K562 (cell line): Measurements from ENCODE around the gene ZGLP1. TPM values are rescaled to one million over a fixed set of nuclear protein-coding genes. Genes with fewer than 3 reads are reported as not detected.

ENCODE experiments used
- ATAC-seq: fragments of 200-7000 bp; cut with Tn5 transposase; 3 replicates; pipeline ENCODE4 v1.9.1; 2020; ENCODE audit warnings: moderate library complexity
- BruUV-seq: library from RNA; stranded (reverse); fragments of 400-500 nt; replicated peaks from 2 replicates; lab custom pipeline; 2021; lab: Mats Ljungman, UMichigan
- CTCF ChIA-PET: fragments of 300-600 bp; formaldehyde crosslinking; extraction: SDS; loops from one replicate; lab custom pipeline; 2021; ENCODE audit warnings: low intra/inter-chr PET ratio; lab: Yijun Ruan, JAX
- POLR2A ChIA-PET: fragments of 300-600, 350-650 bp; sonication (Branson Sonifier 250); formaldehyde crosslinking; extraction: SDS; loops from one replicate; lab custom pipeline; 2021; ENCODE audit warnings: antibody characterized with exemption, inconsistent platforms; lab: Yijun Ruan, JAX
- DNase-seq, 4 experiments: peaks; one replicate each; pipeline versions ENCODE4 v3.0.0 to v3.0.0-alpha.2; 2011 to 2018; ENCODE audit warnings: low spot score in 3 of 4, mixed read lengths in 3 of 4; ENCODE audit errors: extremely low read depth in 1 of 4
- FAIRE-seq: peaks from 2 replicates; lab custom pipeline; 2011; peaks lifted over from hg19 to GRCh38; lab: Jason Lieb, UNC
- H2AFZ ChIP-seq: 2 replicates; pipeline ENCODE4 v1.6.0; 2011; ENCODE audit warnings: low read depth, low read length, control low read depth, inconsistent platforms
- H3K27ac ChIP-seq: fragments of 200-600 bp; 3 replicates; pipeline ENCODE4 v1.8.0; 2011; ENCODE audit warnings: low read depth, mild to moderate bottlenecking, control low read depth, inconsistent platforms, low read length, moderate library complexity, mixed read lengths; ENCODE audit errors: extremely low read depth
- H3K27me3 ChIP-seq, 2 experiments: fragments of 300-600 bp in 1 of 2; 2 replicates in 1 of 2; 3 replicates in 1 of 2; pipeline versions ENCODE4 v1.6.0 to v1.8.0; 2011; ENCODE audit warnings: inconsistent platforms in 2 of 2, low read length in 2 of 2, mild to moderate bottlenecking in 1 of 2, mixed read lengths in 1 of 2, moderate library complexity in 1 of 2; ENCODE audit not compliant: control insufficient read depth in 2 of 2, insufficient read depth in 2 of 2
- H3K36me3 ChIP-seq: fragments of 300-600 bp; 3 replicates; pipeline ENCODE4 v1.8.0; 2011; ENCODE audit warnings: mild to moderate bottlenecking, low read length, inconsistent platforms; ENCODE audit not compliant: control insufficient read depth, insufficient read depth
- H3K4me1 ChIP-seq, 2 experiments: fragments of 200-600 bp in 1 of 2; replicated peaks in 1 of 2; 2 replicates in 1 of 2; 3 replicates in 1 of 2; pipeline versions ENCODE4 v1.5.1 to v1.8.0; 2011; ENCODE audit warnings: inconsistent platforms in 2 of 2, low read length in 2 of 2, mild to moderate bottlenecking in 1 of 2, mixed read lengths in 1 of 2, moderate library complexity in 1 of 2; ENCODE audit not compliant: control insufficient read depth in 2 of 2, insufficient read depth in 2 of 2
- H3K4me2 ChIP-seq: 2 replicates; pipeline ENCODE4 v1.6.1; 2011; ENCODE audit warnings: low read length, control low read depth, inconsistent platforms, mixed read lengths; ENCODE audit not compliant: insufficient read depth
- H3K4me3 ChIP-seq: fragments of 200-600 bp; sonication (generic), shearing (Covaris generic); 2 replicates; pipeline ENCODE4 v1.5.1; 2016; ENCODE audit warnings: control low read depth, inconsistent platforms
- H3K79me2 ChIP-seq: fragments of 200-600 bp; 3 replicates; pipeline ENCODE4 v1.8.0; 2011; ENCODE audit warnings: low read length, inconsistent platforms; ENCODE audit not compliant: control insufficient read depth, insufficient read depth
- H3K9ac ChIP-seq, 2 experiments: 2 replicates each; pipeline versions ENCODE4 v1.6.0 to v1.6.1; 2011; ENCODE audit warnings: low read depth in 2 of 2, low read length in 2 of 2, control low read depth in 1 of 2, inconsistent platforms in 1 of 2, mild to moderate bottlenecking in 1 of 2, mixed read lengths in 1 of 2; ENCODE audit not compliant: insufficient read depth in 1 of 2
- H3K9me1 ChIP-seq: one replicate; pipeline ENCODE4 v1.6.0; 2011; ENCODE audit warnings: inconsistent platforms, mild to moderate bottlenecking, low read length, moderate library complexity; ENCODE audit not compliant: control insufficient read depth, insufficient read depth
- H3K9me3 ChIP-seq: replicated peaks from 2 replicates; pipeline ENCODE4 v1.5.1; 2011; ENCODE audit warnings: low read depth, low read length, inconsistent platforms; ENCODE audit not compliant: control insufficient read depth, insufficient read depth
- H4K20me1 ChIP-seq: replicated peaks from 2 replicates; pipeline ENCODE4 v1.6.1; 2011; ENCODE audit warnings: low read length, inconsistent platforms, mixed read lengths; ENCODE audit not compliant: control insufficient read depth, insufficient read depth
- DDX20 ChIP-seq: fragments of 450-650 bp; IDR thresholded peaks from 2 replicates; pipeline ENCODE4 v1.6.1; 2016; ENCODE audit warnings: missing genetic modification characterization, low read depth, mild to moderate bottlenecking, missing compliant biosample characterization, moderate library complexity
- GTF2A2 ChIP-seq: IDR thresholded peaks from 2 replicates; pipeline ENCODE4 v1.6.1; 2016; ENCODE audit warnings: mild to moderate bottlenecking, missing genetic modification characterization, missing compliant biosample characterization
- HNRNPLL ChIP-seq: fragments of 200-400 bp; formaldehyde crosslinking; IDR thresholded peaks from 2 replicates; pipeline ENCODE4 v1.6.1; 2017; ENCODE audit warnings: low read length, low read depth, mild to moderate bottlenecking; ENCODE audit not compliant: poor library complexity, severe bottlenecking
- KDM5B ChIP-seq: fragments of 200-600 bp; sonication (generic); IDR thresholded peaks from 2 replicates; pipeline ENCODE4 v1.6.1; 2012; ENCODE audit warnings: low read depth, mild to moderate bottlenecking, moderate library complexity, low read length, control low read depth, inconsistent platforms; ENCODE audit not compliant: insufficient replicate concordance
- NFE2L1 ChIP-seq: fragments of 450-650 bp; IDR thresholded peaks from 2 replicates; pipeline ENCODE4 v1.6.1; 2016; ENCODE audit warnings: missing genetic modification characterization, low read depth, mild to moderate bottlenecking, missing compliant biosample characterization, moderate library complexity, borderline replicate concordance
- PCBP2 ChIP-seq: fragments of 200-400 bp; formaldehyde crosslinking; IDR thresholded peaks from 2 replicates; pipeline ENCODE4 v1.6.1; 2018; ENCODE audit warnings: low read length, low read depth, mild to moderate bottlenecking, moderate library complexity; ENCODE audit not compliant: poor library complexity, severe bottlenecking
- PHB ChIP-seq: fragments of 250-450 bp; sonication (Bioruptor Pico); IDR thresholded peaks from 2 replicates; pipeline ENCODE4 v1.5.0; 2021
- PYGO2 ChIP-seq: fragments of 450-650 bp; IDR thresholded peaks from 2 replicates; pipeline ENCODE4 v1.6.1; 2016; ENCODE audit warnings: mild to moderate bottlenecking, missing genetic modification characterization, moderate library complexity, missing compliant biosample characterization
- TAF15 ChIP-seq: fragments of 200-400 bp; formaldehyde crosslinking; IDR thresholded peaks from 2 replicates; pipeline ENCODE4 v1.6.1; 2017; ENCODE audit warnings: mild to moderate bottlenecking, low read depth, low read length, moderate library complexity
- TARDBP ChIP-seq: fragments of 450-650 bp; IDR thresholded peaks from 2 replicates; pipeline ENCODE4 v1.6.1; 2016
- TOE1 ChIP-seq, 2 experiments: fragments of 450-650 bp in 1 of 2; sonication (generic) in 1 of 2; formaldehyde crosslinking in 1 of 2; IDR thresholded peaks; 2 replicates each; pipeline versions ENCODE4 v1.7.1 to v1.8.0; 2016 to 2022; ENCODE audit warnings: borderline replicate concordance in 2 of 2, mild to moderate bottlenecking in 2 of 2, antibody characterized with exemption in 1 of 2, inconsistent platforms in 1 of 2, low read depth in 1 of 2, missing genetic modification reagents in 1 of 2, moderate library complexity in 1 of 2
- WGBS: fragments of 100-300 bp; shearing (Covaris generic); methylation state at CpG from one replicate; pipeline ENCODE4 v1.1.6; 2016; ENCODE audit warnings: low coverage, mixed read lengths; ENCODE audit not compliant: insufficient coverage; ENCODE audit errors: missing lambda C conversion rate; 5-methylcytosine and 5-hydroxymethylcytosine counted together
- in situ Hi-C: fragments of 300-500 bp; cut with MboI; formaldehyde crosslinking; loops from 4 replicates; pipeline ENCODE4 v1.15.0; 2018; ENCODE audit warnings: inconsistent platforms, mixed read lengths
- intact Hi-C: fragments of 100-400 bp; cut with micrococcal nuclease; formaldehyde crosslinking; loops from 2 replicates; pipeline ENCODE4 v1.14.2; 2022
- polyA plus RNA-seq, 8 experiments: library from polyadenylated mRNA; depleted of rRNA in 4 of 8; stranded (reverse) in 5 of 8; unstranded in 3 of 8; fragments of >200 nt; fragmentation: Nextera tagmentation in 2 of 8; fragmentation: Illumina TruSeq in 1 of 8; extraction: Ambion mirVana in 2 of 8; extraction: Trizol in 1 of 8; gene quantifications; 2 replicates each; pipeline versions ENCODE4 v1.2.1 to v1.2.3, GENCODE V29; 2011 to 2014; ENCODE audit warnings: inconsistent platforms in 1 of 8, missing spikeins in 1 of 8
- total RNA-seq, 7 experiments: library from RNA; depleted of rRNA in 6 of 7; stranded (reverse); fragments of >200 nt in 6 of 7; fragmentation: Illumina TruSeq in 2 of 7; extraction: Trizol in 2 of 7; gene quantifications; 2 replicates each; pipeline versions ENCODE4 v1.2.1 to v1.2.3, GENCODE V29; 2011 to 2021; ENCODE audit warnings: low replicate concordance in 1 of 7
- TF ChIP-seq, protein P1 (sequence below): sonication (generic); formaldehyde crosslinking; IDR thresholded peaks from 2 replicates; pipeline ENCODE4 v1.8.1; 2023; ENCODE audit warnings: mild to moderate bottlenecking, missing genetic modification reagents
- TF ChIP-seq, protein P2 (sequence below), 2 experiments: fragments of 150-350 bp in 1 of 2; IDR thresholded peaks; 2 replicates each; pipeline ENCODE4 v1.6.1; 2012 to 2016; ENCODE audit warnings: low read depth in 2 of 2, low read length in 2 of 2, mild to moderate bottlenecking in 1 of 2, moderate library complexity in 1 of 2
- TF ChIP-seq, protein P3 (sequence below): sonication (generic); formaldehyde crosslinking; IDR thresholded peaks from 2 replicates; pipeline ENCODE4 v1.9.0; 2022; ENCODE audit warnings: mild to moderate bottlenecking, missing genetic modification reagents

Gene ZGLP1
- total and polyA plus RNA-seq, 9 of the 15 experiments (the other 6 are each of a cell fraction or from before 2014, with no cell fraction given): 0.24 to 4.5 (median 2.2) TPM

DNA sequence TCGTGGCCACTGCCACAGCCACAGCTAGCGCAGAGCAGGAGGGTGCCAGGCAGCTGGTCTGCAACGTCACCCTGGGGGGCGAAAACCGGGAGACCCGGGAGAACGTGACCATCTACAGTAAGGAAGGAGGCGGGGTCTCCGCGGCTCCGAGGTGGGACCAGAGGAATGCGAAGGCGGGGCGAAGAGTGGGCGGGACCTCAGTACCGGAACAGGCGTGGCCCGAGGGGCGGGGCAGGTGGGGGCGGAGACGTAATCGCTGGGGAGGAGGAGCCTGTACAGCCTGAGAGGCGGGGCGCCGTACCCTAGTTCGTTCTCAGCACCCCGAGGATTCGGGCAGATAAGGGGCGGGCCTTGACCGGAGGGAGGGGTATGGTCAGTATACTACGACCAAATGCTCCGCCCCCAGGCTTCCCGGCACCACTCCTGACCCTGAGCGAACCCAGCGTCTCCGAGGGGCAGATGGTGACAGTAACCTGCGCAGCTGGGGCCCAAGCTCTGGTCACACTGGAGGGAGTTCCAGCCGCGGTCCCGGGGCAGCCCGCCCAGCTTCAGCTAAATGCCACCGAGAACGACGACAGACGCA, 17.3 kb downstream of the ZGLP1 start:
- intact Hi-C loops: no loop called here
- in situ Hi-C loops: no loop called here
- TF ChIP-seq NFE2L1 (tag) (no peak), GTF2A2 (no peak), PYGO2 (no peak), HNRNPLL (peak; percentile 45), DDX20 (tag) (no peak), PHB (CRISPR knock-in tag) (no peak), PCBP2 (no peak), KDM5B (no peak), TOE1 (IDR thresholded peaks at IDR 0.05; ENCODE audit: borderline replicate concordance) (no peak), TOE1 (CRISPR knock-in tag; IDR thresholded peaks at IDR 0.05; ENCODE audit: borderline replicate concordance, low read depth) (no peak), TARDBP (no peak), TAF15 (no peak)
- TF ChIP-seq, protein P1, sequence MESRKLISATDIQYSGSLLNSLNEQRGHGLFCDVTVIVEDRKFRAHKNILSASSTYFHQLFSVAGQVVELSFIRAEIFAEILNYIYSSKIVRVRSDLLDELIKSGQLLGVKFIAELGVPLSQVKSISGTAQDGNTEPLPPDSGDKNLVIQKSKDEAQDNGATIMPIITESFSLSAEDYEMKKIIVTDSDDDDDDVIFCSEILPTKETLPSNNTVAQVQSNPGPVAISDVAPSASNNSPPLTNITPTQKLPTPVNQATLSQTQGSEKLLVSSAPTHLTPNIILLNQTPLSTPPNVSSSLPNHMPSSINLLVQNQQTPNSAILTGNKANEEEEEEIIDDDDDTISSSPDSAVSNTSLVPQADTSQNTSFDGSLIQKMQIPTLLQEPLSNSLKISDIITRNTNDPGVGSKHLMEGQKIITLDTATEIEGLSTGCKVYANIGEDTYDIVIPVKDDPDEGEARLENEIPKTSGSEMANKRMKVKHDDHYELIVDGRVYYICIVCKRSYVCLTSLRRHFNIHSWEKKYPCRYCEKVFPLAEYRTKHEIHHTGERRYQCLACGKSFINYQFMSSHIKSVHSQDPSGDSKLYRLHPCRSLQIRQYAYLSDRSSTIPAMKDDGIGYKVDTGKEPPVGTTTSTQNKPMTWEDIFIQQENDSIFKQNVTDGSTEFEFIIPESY (CRISPR knock-in tag): no peak
- TF ChIP-seq, protein P2, sequence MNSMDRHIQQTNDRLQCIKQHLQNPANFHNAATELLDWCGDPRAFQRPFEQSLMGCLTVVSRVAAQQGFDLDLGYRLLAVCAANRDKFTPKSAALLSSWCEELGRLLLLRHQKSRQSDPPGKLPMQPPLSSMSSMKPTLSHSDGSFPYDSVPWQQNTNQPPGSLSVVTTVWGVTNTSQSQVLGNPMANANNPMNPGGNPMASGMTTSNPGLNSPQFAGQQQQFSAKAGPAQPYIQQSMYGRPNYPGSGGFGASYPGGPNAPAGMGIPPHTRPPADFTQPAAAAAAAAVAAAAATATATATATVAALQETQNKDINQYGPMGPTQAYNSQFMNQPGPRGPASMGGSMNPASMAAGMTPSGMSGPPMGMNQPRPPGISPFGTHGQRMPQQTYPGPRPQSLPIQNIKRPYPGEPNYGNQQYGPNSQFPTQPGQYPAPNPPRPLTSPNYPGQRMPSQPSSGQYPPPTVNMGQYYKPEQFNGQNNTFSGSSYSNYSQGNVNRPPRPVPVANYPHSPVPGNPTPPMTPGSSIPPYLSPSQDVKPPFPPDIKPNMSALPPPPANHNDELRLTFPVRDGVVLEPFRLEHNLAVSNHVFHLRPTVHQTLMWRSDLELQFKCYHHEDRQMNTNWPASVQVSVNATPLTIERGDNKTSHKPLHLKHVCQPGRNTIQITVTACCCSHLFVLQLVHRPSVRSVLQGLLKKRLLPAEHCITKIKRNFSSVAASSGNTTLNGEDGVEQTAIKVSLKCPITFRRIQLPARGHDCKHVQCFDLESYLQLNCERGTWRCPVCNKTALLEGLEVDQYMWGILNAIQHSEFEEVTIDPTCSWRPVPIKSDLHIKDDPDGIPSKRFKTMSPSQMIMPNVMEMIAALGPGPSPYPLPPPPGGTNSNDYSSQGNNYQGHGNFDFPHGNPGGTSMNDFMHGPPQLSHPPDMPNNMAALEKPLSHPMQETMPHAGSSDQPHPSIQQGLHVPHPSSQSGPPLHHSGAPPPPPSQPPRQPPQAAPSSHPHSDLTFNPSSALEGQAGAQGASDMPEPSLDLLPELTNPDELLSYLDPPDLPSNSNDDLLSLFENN (IDR thresholded peaks at IDR 0.05; ENCODE audit: low read depth in 2 of 2, low read length in 2 of 2): 0 out of 4 replicates have a peak, but pooled peaks of 1 of the 2 experiments have one; percentile 42
- TF ChIP-seq, protein P3, sequence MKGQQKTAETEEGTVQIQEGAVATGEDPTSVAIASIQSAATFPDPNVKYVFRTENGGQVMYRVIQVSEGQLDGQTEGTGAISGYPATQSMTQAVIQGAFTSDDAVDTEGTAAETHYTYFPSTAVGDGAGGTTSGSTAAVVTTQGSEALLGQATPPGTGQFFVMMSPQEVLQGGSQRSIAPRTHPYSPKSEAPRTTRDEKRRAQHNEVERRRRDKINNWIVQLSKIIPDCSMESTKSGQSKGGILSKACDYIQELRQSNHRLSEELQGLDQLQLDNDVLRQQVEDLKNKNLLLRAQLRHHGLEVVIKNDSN (CRISPR knock-in tag): no peak; the same call in 1 of the 2 replicates

More for the DNA sequence above, 17.3 kb downstream of the ZGLP1 start:
- no TSS peak for BruUV-seq
- Histone ChIP-seq H3K9ac (peak overlapping the region; percentile 91 to 99), H3K79me2 (peaks cover 81% of the 10 kb centered on the region), H3K4me1 (peaks cover 12 to 85% of the 10 kb centered on the region in 2 experiments; a peak in 4 of 5 replicates), H3K9me3 (peaks cover 2% of the 10 kb centered on the region; the same call in 1 of the 2 replicates), H3K27me3 (no peaks in the 10 kb centered on the region), H3K27ac (peak overlapping the region; percentile 96), H3K4me2 (peak overlapping the region; percentile 99), H4K20me1 (no peaks in the 10 kb centered on the region; the same call in 1 of the 2 replicates), H3K4me3 (peak overlapping the region; percentile 79), H3K9me1 (no peaks in the 10 kb centered on the region), H3K36me3 (peaks cover 40% of the 10 kb centered on the region; the same call in 2 of the 3 replicates), H2AFZ (peak overlapping the region; percentile 35)
- ChIA-PET CTCF (no interaction called here), POLR2A (interaction anchor here (0.6 to 1.3 kb wide), 10 partner anchors 9 to 302 kb away, joined by 3 to 7 read pairs (median 3); partner anchors contain the start of genes ICAM1 and RAVER1)
- DNase-seq: peak; percentile 84 to 98 (median 92)
- FAIRE-seq: peak; percentile 95
- 2% methylated on average over 37 of the region's 45 CpGs for WGBS
- peak; percentile 69 for ATAC-seq
